Endothelial cell of umbilical vein (primary cell): ENCODE measurements around the gene CACNA1B.

Experiments used
- CTCF ChIP-seq, 2 donors: IDR thresholded peaks; 1 replicate in 1 of 2; 2 replicates in 1 of 2; pipeline ENCODE4 v1.5.1; 2011; ENCODE audit warnings: low read length in 2 of 2, mild to moderate bottlenecking in 2 of 2, moderate library complexity in 2 of 2, control low read depth in 1 of 2, inconsistent platforms in 1 of 2, low read depth in 1 of 2; ENCODE audit not compliant: insufficient read depth in 1 of 2; ENCODE audit errors: extremely low read depth in 1 of 2
- EZH2 ChIP-seq: IDR thresholded peaks from 2 replicates; pipeline ENCODE4 v1.6.1; 2012; ENCODE audit warnings: borderline replicate concordance, low read depth, mild to moderate bottlenecking, moderate library complexity, low read length, inconsistent platforms; ENCODE audit not compliant: severe bottlenecking
- GATA2 ChIP-seq: IDR thresholded peaks from 2 replicates; pipeline ENCODE4 v1.7.0; 2011; ENCODE audit warnings: low read depth, mild to moderate bottlenecking, moderate library complexity, mixed read lengths, low read length; ENCODE audit not compliant: insufficient read length, insufficient read depth
- JUN ChIP-seq: IDR thresholded peaks from 2 replicates; pipeline ENCODE4 v1.6.1; 2011; ENCODE audit warnings: borderline replicate concordance, low read depth; ENCODE audit not compliant: insufficient read length, insufficient read depth
- MAX ChIP-seq: IDR thresholded peaks from 2 replicates; pipeline ENCODE4 v1.6.1; 2011; ENCODE audit not compliant: insufficient read depth, insufficient read length
- POLR2A ChIP-seq: IDR thresholded peaks from 2 replicates; pipeline ENCODE4 v1.6.1; 2012; ENCODE audit warnings: low read depth, mild to moderate bottlenecking, control low read depth, low read length
- POLR2AphosphoS5 ChIP-seq: IDR thresholded peaks from 2 replicates; pipeline ENCODE4 v1.6.1; 2012; ENCODE audit warnings: low read depth, mild to moderate bottlenecking, control low read depth, low read length, moderate library complexity; ENCODE audit not compliant: insufficient read depth

- TF ChIP-seq CTCF (IDR thresholded peaks at IDR 0.05; ENCODE audit: extremely low read depth in 1 of 2, insufficient read depth in 1 of 2, low read depth in 1 of 2, low read length in 2 of 2) (no peak), GATA2 (no peak), MAX (no peak), JUN (no peak), POLR2A (no peak), EZH2 (no peak), POLR2AphosphoS5 (no peak)
Observed at GRCh38 chr9:138069731-138070456, 192.3 kb downstream of the CACNA1B start.
